HUES64 (cell line): ENCODE results near the gene BAG5.

Experiments used
- H3K27ac ChIP-seq: 2 replicates; pipeline ENCODE4 v1.7.0; 2013; ENCODE audit warnings: low read depth, low read length, inconsistent platforms
- H3K27me3 ChIP-seq: 2 replicates; pipeline ENCODE4 v1.6.1; 2013; ENCODE audit warnings: mild to moderate bottlenecking, low read length; ENCODE audit not compliant: insufficient read depth
- H3K36me3 ChIP-seq: 2 replicates; pipeline ENCODE4 v1.6.1; 2013; ENCODE audit warnings: mild to moderate bottlenecking, low read length; ENCODE audit not compliant: insufficient read depth
- H3K4me1 ChIP-seq: 2 replicates; pipeline ENCODE4 v1.6.1; 2013; ENCODE audit warnings: mild to moderate bottlenecking, low read length, moderate library complexity; ENCODE audit not compliant: insufficient read depth
- H3K4me3 ChIP-seq: 2 replicates; pipeline ENCODE4 v1.5.1; 2013; ENCODE audit warnings: mild to moderate bottlenecking, low read length, moderate library complexity
- H3K9ac ChIP-seq: 2 replicates; pipeline ENCODE4 v1.6.1; 2013; ENCODE audit warnings: mild to moderate bottlenecking, low read depth, low read length
- H3K9me3 ChIP-seq: 2 replicates; pipeline ENCODE4 v1.6.1; 2013; ENCODE audit warnings: low read depth, low read length; ENCODE audit not compliant: insufficient read depth
- WGBS: fragments of 150-250, 120-280 bp; methylation state at CpG from one replicate; pipeline ENCODE4 v1.1.7; 2013; ENCODE audit warnings: missing lambda C conversion rate; 5-methylcytosine and 5-hydroxymethylcytosine counted together

Gene BAG5

GRCh38 chr14:103508521-103509329 lies 53.7 kb downstream of the BAG5 start:
- H3K27me3 ChIP-seq: no peaks in the 10 kb centered on the region
- no peaks in the 10 kb centered on the region for H3K9me3 ChIP-seq
- 91% methylated on average over 16 of the region's 16 CpGs for WGBS
- H3K9ac ChIP-seq: no peak overlapping the region
- no peak overlapping the region for H3K27ac ChIP-seq
- peaks cover 41% of the 10 kb centered on the region for H3K36me3 ChIP-seq
- H3K4me3 ChIP-seq: no peak overlapping the region
- no peaks in the 10 kb centered on the region for H3K4me1 ChIP-seq

- Histone ChIP-seq H3K36me3 (peaks cover 51% of the 10 kb centered on the region), H3K9ac (no peak overlapping the region), H3K4me3 (no peak overlapping the region), H3K4me1 (no peaks in the 10 kb centered on the region), H3K9me3 (no peaks in the 10 kb centered on the region), H3K27me3 (no peaks in the 10 kb centered on the region), H3K27ac (no peak overlapping the region)
- WGBS: 98% methylated on average over 3 of the region's 3 CpGs
Measured at GRCh38 chr14:103507751-103508150, 54.7 kb downstream of the BAG5 start.
